ENCODE results near the gene TM4SF1. TPM values are rescaled to one million over a fixed set of nuclear protein-coding genes. Genes with fewer than 3 reads are reported as not detected.
"Not testable (repeated sequence)": the region's sequence is repeated elsewhere in the genome, so short reads cannot be mapped to it uniquely, and the experiment has no call there.

The TM4SF1 gene
- total RNA-seq, 1 donor from 2014 or later: 0.26 TPM

DNA sequence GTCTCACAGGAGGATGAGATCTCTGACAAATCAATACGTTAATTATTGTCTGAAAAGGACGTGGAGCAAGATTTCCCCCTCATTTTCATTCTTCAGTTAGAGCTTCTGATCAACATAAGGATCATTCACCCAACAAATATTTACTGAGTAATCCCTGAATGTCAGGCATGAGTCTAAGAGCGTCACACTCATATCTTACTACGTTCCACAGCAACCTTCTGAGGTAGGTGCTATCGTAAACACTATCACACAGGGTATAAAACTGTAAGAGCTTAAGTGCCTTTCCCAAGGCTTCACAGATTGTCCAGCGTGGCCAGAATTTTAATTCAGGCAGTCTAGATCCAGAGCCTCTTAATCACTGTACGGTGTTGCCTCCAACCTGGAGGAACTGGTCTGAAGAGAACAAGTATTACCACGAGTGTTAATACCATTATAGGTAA, 10.6 kb upstream of the TM4SF1 start:
- intact Hi-C loops (cut with micrococcal nuclease): no loop called here
- Mint-ChIP-seq H3K9me3 (no peaks in the 10 kb centered on the region), H3K4me3 (no peak overlapping the region), H3K36me3 (ENCODE audit: low read depth) (no peaks in the 10 kb centered on the region), H3K27me3 (no peaks in the 10 kb centered on the region), H3K4me1 (no peaks in the 10 kb centered on the region), H3K27ac (no peak overlapping the region)
- DNase-seq: no peak

DNA sequence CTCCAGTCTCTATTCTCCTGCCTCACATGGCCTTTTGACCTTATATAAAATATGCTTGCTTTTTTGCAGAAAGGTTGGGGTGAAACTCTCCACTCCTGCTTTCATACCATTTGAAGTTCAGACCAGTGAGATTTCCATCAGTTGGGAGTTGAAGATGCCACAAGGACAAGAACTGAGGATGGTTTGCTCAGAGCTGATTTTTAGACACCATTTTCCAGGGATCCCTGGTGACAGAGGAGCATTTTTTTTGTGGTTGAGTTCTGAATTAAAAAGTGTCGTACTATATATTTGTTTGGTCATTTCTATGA, 8.8 kb upstream of the TM4SF1 start:
- no peaks in the 10 kb centered on the region for H3K9me3 Mint-ChIP-seq
- H3K27ac Mint-ChIP-seq: no peak overlapping the region
- intact Hi-C loops (cut with micrococcal nuclease): no loop called here
- H3K27me3 Mint-ChIP-seq: no peaks in the 10 kb centered on the region
- no peaks in the 10 kb centered on the region for H3K4me1 Mint-ChIP-seq
- no peak overlapping the region for H3K4me3 Mint-ChIP-seq
- H3K36me3 Mint-ChIP-seq (ENCODE audit: low read depth): no peaks in the 10 kb centered on the region
- DNase-seq: no peak

DNA sequence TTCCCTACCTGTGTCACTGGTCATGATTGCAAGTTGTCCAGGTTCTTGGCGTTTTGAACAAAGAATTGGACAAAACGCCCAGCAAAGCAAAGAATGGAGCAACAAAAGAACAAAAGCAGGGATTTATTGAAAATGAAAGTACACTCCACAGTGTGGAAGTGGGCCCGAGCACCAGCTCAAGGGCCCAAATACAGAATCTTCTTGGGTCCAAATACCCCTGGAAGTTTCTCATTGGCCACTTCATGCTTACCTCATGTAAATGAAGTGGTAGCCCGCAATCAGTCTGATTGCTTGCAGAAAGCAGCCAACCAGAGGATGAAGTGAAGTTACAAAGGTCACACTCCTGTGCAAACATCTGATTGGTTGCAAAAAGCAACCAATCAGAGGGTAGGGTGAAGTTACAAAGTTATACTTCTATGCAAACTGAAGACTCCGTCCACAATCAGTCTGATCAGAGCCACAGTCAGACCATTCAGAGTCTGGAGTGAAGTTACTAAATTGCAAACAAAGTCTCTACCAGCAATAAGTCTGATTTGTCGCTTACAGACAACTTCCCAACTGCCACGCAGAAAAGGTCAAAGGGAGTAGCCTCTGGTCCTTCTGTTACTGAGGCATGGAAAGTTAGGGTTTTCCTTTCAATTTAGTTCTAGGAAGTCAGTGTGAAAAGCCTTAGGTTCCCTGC, 8.3 kb upstream of the TM4SF1 start:
- no peak overlapping the region for H3K27ac Mint-ChIP-seq
- no peak for DNase-seq
- intact Hi-C loops (cut with micrococcal nuclease): no loop called here
- no peaks in the 10 kb centered on the region for H3K9me3 Mint-ChIP-seq
- H3K4me3 Mint-ChIP-seq: no peak overlapping the region
- H3K36me3 Mint-ChIP-seq (ENCODE audit: low read depth): no peaks in the 10 kb centered on the region
- H3K27me3 Mint-ChIP-seq: no peaks in the 10 kb centered on the region
- no peaks in the 10 kb centered on the region for H3K4me1 Mint-ChIP-seq

DNA sequence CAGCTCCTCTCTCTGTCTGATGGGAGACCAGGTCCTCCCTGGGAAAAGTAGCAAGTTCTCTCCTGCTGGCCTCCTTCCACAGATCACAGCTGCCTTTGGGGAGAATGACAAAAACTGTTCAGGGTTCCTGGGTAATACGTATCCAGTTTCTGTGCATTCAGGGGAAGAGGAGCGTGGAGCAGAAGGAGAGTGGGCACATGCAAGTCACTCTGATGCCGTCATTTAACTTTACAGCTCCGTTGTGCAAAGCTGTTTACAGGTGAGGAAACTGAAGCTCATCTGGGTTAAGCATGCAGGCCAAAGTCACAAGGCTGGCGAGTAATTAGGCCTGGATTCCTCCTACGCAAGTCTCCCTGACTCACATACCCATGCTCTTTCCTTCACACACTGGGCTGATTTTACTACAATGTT, 7.5 kb upstream of the TM4SF1 start:
- intact Hi-C loops (cut with micrococcal nuclease): no loop called here
- Mint-ChIP-seq H3K4me1 (no peaks in the 10 kb centered on the region), H3K27me3 (no peaks in the 10 kb centered on the region), H3K4me3 (no peak overlapping the region), H3K27ac (no peak overlapping the region), H3K36me3 (ENCODE audit: low read depth) (no peaks in the 10 kb centered on the region), H3K9me3 (no peaks in the 10 kb centered on the region)
- no peak for DNase-seq

DNA sequence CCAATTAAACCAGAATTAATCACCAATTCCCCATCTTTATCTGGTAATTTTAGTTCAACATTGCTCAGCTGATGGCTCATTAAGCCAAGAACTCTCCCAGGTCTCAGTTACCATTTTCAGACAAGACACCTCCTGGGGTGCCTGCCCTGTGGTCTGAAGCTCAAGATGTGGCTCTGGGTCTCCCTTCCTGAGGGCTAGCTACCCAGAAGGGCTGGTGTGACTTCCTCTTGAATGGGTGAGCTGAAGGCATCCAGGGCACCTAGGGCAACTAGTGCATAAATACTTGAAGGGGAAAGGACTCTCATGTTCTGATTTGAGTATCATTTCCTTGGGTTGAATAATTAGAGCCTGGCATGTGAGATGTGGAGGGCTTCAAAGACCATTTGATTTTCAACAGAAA, 6.7 kb upstream of the TM4SF1 start:
- DNase-seq: no peak
- Mint-ChIP-seq H3K9me3 (no peaks in the 10 kb centered on the region), H3K27me3 (no peaks in the 10 kb centered on the region), H3K4me3 (no peak overlapping the region), H3K27ac (no peak overlapping the region), H3K36me3 (ENCODE audit: low read depth) (no peaks in the 10 kb centered on the region), H3K4me1 (no peaks in the 10 kb centered on the region)
- intact Hi-C loops (cut with micrococcal nuclease): no loop called here

DNA sequence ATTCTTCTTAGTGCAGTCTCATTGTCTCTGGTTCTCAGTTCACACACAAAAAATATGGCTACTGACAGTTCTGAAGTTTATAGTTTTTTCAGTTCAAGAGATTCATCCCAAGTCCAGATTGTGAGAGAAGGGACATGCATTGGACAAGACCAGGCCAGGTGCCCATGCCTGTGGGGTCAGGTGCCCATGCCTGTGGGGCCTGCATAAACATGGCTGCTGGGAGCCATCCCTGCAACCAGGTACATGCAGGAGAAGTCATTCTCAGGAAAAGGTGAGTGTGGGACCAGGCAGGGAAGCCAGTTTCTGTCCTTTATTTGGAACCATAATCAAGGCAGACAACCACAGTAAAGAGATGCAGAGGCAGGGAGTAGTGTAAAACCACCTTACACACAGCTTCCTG, 6.3 kb upstream of the TM4SF1 start:
- H3K27me3 Mint-ChIP-seq: no peaks in the 10 kb centered on the region

DNA sequence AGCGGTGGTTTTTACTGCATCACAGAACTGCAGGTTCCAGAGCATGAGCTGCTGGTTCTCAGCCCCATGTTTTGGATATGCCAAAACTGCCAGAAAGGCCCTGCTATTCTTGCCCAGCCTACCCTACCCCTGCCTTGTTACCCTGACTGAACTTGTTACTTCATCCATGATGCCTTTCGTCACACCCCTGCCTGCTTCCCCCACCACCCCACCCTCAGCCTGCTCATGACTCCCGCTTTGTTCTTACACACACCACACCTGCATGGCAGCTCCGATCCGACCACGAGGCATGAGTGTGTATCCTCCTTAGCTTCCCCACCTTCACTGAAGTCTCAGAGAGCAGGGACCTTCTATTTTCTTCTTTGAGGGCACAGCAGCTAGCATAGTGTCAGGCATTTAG, 5.1 kb upstream of the TM4SF1 start:
- Mint-ChIP-seq H3K4me1 (no peaks in the 10 kb centered on the region), H3K27ac (no peak overlapping the region), H3K9me3 (no peaks in the 10 kb centered on the region), H3K36me3 (ENCODE audit: low read depth) (no peaks in the 10 kb centered on the region), H3K27me3 (peaks cover 1% of the 10 kb centered on the region), H3K4me3 (no peak overlapping the region)
- DNase-seq: no peak
- intact Hi-C loops (cut with micrococcal nuclease): no loop called here

More for the DNA sequence above, 6.3 kb upstream of the TM4SF1 start:
- no peak for DNase-seq
- Mint-ChIP-seq H3K4me3 (no peak overlapping the region), H3K36me3 (ENCODE audit: low read depth) (no peaks in the 10 kb centered on the region), H3K4me1 (no peaks in the 10 kb centered on the region), H3K9me3 (no peaks in the 10 kb centered on the region), H3K27ac (no peak overlapping the region)
- intact Hi-C loops (cut with micrococcal nuclease): no loop called here

DNA sequence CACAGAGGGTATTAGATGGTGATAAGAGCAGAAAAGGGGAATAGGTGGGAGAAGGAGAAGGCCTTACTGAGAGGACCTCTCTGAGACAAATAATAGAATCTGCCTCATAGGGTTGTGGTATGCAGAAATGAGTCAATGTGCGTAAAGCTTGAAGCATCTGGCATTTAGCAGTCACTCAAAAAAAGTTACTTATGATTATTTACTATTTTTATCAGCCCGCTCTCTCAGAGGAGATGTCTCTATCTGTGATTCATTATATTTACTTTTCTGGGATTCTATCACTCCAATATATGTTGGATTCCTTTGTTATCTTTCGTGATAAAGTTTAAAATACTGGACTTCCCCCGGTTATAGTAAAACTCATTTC, 4.6 kb upstream of the TM4SF1 start:
- intact Hi-C loops (cut with micrococcal nuclease): no loop called here
- H3K4me1 Mint-ChIP-seq: no peaks in the 10 kb centered on the region
- H3K27me3 Mint-ChIP-seq: peaks cover 3% of the 10 kb centered on the region
- no peaks in the 10 kb centered on the region for H3K9me3 Mint-ChIP-seq
- H3K27ac Mint-ChIP-seq: no peak overlapping the region
- H3K4me3 Mint-ChIP-seq: no peak overlapping the region
- H3K36me3 Mint-ChIP-seq (ENCODE audit: low read depth): no peaks in the 10 kb centered on the region
- DNase-seq: no peak

DNA sequence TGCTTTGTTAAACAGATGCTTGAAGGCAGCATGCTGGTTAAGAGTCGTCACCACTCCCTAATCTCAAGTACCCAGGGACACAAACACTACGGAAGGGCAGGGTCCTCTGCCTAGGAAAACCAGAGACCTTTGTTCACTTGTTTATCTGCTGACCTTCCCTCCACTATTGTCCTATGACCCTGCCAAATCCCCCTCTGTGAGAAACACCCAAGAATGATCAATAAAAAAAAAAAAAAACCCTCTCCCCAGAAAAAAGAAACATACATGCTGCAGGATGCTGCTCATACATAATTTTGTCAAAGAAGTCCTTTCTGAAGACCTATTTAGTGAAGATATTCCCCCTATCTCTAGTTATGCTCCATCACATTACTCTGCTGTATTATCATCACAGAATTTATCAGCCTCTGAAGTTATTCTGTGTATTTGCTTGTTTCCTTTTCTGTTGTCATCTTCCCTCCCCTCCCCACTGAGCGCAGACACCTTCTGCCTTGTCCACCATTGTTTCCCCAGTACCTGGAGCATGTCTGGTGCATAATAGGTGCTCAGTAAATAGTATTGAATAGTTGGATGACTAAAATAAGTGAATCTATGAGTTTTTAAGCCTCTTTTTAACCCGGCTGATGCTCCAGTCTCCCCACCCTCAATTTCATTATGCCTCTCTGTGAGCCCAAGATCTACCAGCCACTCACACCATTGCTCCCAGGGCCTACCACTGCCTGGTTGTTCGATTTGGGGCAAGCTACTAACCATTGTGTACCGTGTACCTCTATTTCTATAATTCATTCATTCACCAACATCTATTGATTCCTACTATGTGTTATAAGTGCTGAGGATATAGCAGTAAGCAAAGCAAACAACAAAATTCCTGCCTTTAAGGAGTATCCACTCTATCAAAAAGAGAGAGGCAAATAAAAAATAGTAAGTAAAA, 4.0 kb upstream of the TM4SF1 start:
- Mint-ChIP-seq H3K9me3 (no peaks in the 10 kb centered on the region), H3K27ac (no peak overlapping the region), H3K27me3 (peaks cover 3% of the 10 kb centered on the region), H3K4me3 (no peak overlapping the region), H3K4me1 (no peaks in the 10 kb centered on the region), H3K36me3 (ENCODE audit: low read depth) (no peaks in the 10 kb centered on the region)
- intact Hi-C loops (cut with micrococcal nuclease): no loop called here
- no peak for DNase-seq

DNA sequence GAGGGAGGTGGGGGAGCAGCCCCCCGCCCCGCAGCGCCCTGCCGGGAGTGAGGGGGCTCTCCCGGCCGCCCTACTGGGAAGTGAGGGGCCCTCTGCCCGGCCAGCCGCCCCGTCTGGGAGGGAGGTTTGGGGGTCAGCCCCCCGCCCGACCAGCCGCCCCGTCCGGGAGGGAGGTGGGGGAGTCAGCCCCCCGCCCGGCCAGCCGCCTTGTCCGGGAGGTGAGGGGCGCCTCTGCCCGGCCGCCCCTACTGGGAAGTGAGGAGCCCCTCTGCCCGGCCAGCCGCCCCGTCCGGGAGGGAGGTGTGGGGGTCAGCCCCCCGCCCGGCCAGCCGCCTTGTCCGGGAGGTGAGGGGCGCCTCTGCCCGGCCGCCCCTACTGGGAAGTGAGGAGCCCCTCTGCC, 2.8 kb upstream of the TM4SF1 start:
- H3K36me3 Mint-ChIP-seq (ENCODE audit: low read depth); H3K27me3 Mint-ChIP-seq; H3K4me3 Mint-ChIP-seq; H3K4me1 Mint-ChIP-seq; intact Hi-C loops (cut with micrococcal nuclease); H3K9me3 Mint-ChIP-seq; H3K27ac Mint-ChIP-seq; DNase-seq: not testable (repeated sequence)

DNA sequence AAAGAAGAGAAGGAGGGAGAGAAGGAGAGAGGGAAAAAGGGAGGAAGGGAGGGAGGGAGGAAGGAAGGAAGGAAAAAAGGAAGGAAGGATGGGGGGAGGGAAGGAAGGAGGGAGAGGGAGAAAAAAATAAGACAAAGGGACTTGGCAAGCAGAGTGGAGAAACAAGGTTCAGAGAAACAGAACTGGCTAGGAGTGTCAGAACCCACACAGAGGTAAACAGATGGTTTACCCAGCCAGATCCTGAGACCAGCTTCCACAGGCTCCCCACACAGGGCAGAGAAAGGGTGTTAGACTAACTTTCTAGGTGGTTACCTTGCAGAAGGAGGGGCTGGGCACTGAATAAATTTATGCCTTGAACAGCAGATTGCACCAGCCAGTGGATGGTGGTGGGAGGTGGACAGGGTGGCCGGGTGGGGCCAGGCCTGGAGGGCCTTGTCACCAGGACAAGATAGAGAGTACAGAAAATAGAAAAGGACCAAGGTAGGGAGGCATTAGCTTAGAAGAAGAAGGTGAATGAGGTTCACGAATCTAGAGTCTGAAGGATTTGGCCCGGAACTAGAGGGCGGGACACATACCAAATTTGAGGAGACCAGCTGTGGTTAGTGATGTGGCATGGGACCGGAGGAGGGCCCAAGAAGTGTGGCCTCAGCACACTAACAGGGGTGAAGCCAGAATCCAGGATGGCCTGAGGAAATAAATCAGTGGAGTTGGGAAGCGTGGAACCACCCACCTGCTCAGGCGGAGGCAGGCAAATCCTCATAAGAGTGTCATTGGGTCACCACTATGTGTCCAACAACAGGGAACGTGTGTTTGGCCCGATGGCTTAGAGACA, 1.2 kb upstream of the TM4SF1 start:
- Mint-ChIP-seq H3K4me3 (no peak overlapping the region), H3K27me3 (peaks cover 4% of the 10 kb centered on the region), H3K36me3 (ENCODE audit: low read depth) (no peaks in the 10 kb centered on the region)

DNA sequence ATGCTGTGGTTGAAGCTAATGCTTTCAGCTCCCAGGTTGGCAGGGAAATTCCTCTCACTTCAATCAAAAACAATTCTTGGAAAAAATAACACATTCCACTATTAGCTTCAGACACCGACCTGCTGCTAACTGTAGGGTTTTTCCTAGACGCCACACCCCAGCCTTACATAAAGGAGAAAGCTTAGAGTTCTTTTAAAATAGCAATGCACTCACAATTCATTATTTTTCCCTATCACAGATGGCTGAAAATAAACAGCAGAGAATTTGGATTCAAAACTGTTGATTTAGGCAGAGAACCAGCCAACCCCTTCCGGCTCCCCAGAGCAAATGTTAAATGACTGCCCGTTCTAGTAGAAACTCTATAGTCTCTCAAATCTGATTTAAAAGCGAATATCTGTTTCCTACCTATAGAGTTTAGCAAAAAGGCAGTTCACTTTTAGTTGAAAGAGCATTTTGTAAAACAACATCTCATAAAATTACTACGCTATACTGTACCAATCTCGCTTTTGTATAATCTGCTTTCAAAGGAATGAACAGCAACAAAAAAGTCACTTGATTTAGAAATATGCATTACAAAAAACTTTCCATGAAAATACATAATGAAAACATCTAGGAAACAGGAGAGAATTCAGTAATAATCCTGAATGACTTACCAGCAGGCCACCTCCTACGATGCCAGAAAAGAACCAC, 586 bp downstream of the TM4SF1 start:
- intact Hi-C loops (cut with micrococcal nuclease): no loop called here
- Mint-ChIP-seq H3K9me3 (no peaks in the 10 kb centered on the region), H3K4me1 (no peaks in the 10 kb centered on the region), H3K4me3 (no peak overlapping the region), H3K36me3 (ENCODE audit: low read depth) (no peaks in the 10 kb centered on the region), H3K27me3 (peaks cover 4% of the 10 kb centered on the region), H3K27ac (no peak overlapping the region)
- DNase-seq: no peak

More for the DNA sequence above, 1.2 kb upstream of the TM4SF1 start:
- DNase-seq: no peak
- Mint-ChIP-seq H3K9me3 (no peaks in the 10 kb centered on the region), H3K27ac (no peak overlapping the region), H3K4me1 (no peaks in the 10 kb centered on the region)
- intact Hi-C loops (cut with micrococcal nuclease): no loop called here

DNA sequence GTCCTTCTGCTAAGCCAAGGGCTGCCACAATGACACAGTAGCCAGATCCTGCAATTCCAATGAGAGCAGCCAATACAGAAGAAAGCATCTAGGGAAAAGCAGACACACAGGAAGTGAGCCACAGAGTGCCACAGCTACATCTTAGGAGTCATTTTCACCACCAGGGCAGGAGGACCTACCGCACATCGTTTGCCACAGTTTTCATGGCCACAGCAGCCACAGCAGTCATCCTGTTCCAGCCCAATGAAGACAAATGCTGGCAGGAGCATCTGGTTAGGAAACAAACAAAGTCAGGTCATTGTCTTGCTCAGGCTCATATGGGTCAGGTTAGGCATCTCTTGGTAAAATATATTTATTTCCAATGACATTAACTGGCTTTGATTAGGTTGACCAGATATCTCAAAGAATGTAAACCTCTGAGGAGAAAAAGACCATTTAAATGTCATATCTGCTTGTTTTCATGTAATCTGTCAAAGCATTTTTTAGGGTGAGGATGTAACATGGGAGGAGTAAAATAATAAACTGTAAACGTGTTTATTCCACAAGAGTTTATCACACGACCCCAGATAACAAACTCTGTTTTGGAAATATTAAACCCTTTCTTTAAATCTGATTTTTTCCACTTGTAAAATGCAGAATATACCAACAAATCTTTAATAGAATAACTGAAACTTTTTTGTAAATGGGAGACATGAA, 1.8 kb downstream of the TM4SF1 start:
- Mint-ChIP-seq H3K4me1 (no peaks in the 10 kb centered on the region), H3K27me3 (peaks cover 4% of the 10 kb centered on the region), H3K4me3 (no peak overlapping the region), H3K9me3 (no peaks in the 10 kb centered on the region), H3K27ac (no peak overlapping the region), H3K36me3 (ENCODE audit: low read depth) (no peaks in the 10 kb centered on the region)
- DNase-seq: no peak
- intact Hi-C loops (cut with micrococcal nuclease): no loop called here
